GM12865 (cell line): Measurements from ENCODE around the gene ARMS2.

Source experiments
- DNase-seq: peaks from one replicate; pipeline ENCODE4 v3.0.0; 2010; ENCODE audit warnings: low read depth
- H3K4me3 ChIP-seq: 2 replicates; pipeline ENCODE4 v1.5.1; 2011; ENCODE audit warnings: mild to moderate bottlenecking, low read depth, low read length, control low read depth
- TF ChIP-seq, protein P1 (sequence below): IDR thresholded peaks from 2 replicates; pipeline ENCODE4 v1.5.1; 2011; ENCODE audit warnings: low read length, control low read depth, low read depth, inconsistent platforms; ENCODE audit not compliant: insufficient read depth; ENCODE audit errors: missing control alignments

Gene ARMS2

GRCh38 chr10:122504610-122504950 is 50.1 kb downstream of the ARMS2 start:
- no peak overlapping the region for H3K4me3 ChIP-seq
- no peak for DNase-seq
- TF ChIP-seq, protein P1, sequence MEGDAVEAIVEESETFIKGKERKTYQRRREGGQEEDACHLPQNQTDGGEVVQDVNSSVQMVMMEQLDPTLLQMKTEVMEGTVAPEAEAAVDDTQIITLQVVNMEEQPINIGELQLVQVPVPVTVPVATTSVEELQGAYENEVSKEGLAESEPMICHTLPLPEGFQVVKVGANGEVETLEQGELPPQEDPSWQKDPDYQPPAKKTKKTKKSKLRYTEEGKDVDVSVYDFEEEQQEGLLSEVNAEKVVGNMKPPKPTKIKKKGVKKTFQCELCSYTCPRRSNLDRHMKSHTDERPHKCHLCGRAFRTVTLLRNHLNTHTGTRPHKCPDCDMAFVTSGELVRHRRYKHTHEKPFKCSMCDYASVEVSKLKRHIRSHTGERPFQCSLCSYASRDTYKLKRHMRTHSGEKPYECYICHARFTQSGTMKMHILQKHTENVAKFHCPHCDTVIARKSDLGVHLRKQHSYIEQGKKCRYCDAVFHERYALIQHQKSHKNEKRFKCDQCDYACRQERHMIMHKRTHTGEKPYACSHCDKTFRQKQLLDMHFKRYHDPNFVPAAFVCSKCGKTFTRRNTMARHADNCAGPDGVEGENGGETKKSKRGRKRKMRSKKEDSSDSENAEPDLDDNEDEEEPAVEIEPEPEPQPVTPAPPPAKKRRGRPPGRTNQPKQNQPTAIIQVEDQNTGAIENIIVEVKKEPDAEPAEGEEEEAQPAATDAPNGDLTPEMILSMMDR: no peak

DNA sequence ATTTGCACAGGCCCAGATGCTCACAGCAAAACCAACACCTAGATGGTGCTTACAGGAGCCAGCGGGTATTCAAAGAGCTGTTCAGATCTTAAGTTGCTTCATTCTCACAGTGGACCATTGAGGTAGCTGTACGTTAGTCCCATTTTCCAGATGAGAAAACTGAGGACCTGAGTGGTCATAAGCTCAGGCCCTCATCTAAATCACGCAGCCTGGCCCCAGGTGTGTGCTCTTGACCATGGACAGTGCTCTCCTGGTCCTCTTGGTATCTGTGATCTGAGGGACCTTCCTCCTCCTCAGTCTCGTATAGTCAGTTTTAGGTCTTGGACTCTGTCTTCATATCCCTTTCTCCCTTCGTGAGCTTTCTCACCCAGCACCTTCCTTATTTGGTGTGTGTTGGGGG is 50.6 kb downstream of the ARMS2 start:
- no peak overlapping the region for H3K4me3 ChIP-seq
- TF ChIP-seq, protein P1: no peak
- no peak for DNase-seq

- no peak for DNase-seq
- TF ChIP-seq, protein P1: no peak
- no peak overlapping the region for H3K4me3 ChIP-seq
These were observed 51.6 kb downstream of the ARMS2 start for GRCh38 chr10:122505885-122506645.
